Measurements from ENCODE around the gene LIX1L. TPM values are rescaled to one million over a fixed set of nuclear protein-coding genes. Genes with fewer than 3 reads are reported as not detected.

LIX1L gene
- total RNA-seq, 1 experiment from 2014 or later, result 12.4 TPM

GRCh38 chr1:145963265-145964019, 5.6 kb upstream of the LIX1L start:
- H3K27me3 ChIP-seq (ENCODE audit: insufficient read depth, low read length), result no peaks in the 10 kb centered on the region
- TF ChIP-seq EZH2 (IDR thresholded peaks at IDR 0.05), result no peak
- TF ChIP-seq CEBPB (IDR thresholded peaks at IDR 0.05; ENCODE audit: low read depth), result no peak
- TF ChIP-seq MAX (IDR thresholded peaks at IDR 0.05), result no peak
- TF ChIP-seq JUND (IDR thresholded peaks at IDR 0.05), result 0 out of 2 replicates have a peak, but pooled peaks have one; percentile 4
- TF ChIP-seq ZFX (IDR thresholded peaks at IDR 0.05), result no peak
- no peak for TF ChIP-seq ELF1 (IDR thresholded peaks at IDR 0.05; ENCODE audit: borderline replicate concordance, low read depth)
- no peak for TF ChIP-seq ATF3 (IDR thresholded peaks at IDR 0.05)
- TF ChIP-seq CBX3 (IDR thresholded peaks at IDR 0.05; ENCODE audit: low read depth), result no peak
- no peak for TF ChIP-seq TCF7L2 (IDR thresholded peaks at IDR 0.05; ENCODE audit: borderline replicate concordance, extremely low read depth, insufficient read depth, insufficient read length)
- ChIA-PET RAD21 (ENCODE audit: low non-redundant PET in 1 of 2, low total read pairs in 2 of 2, uncharacterized antibody in 2 of 2, unreplicated experiment in 2 of 2) (no interaction called here), CTCF (interaction anchor here (1.3 to 2.4 kb wide), 5 partner anchors 16 to 104 kb away, joined by 7 to 11 read pairs (median 9); partner anchors contain the start of genes PIAS3 and RBM8A), POLR2A (interaction anchor here (1.2 to 2.1 kb wide), 10 partner anchors 9 to 104 kb away, joined by 3 to 22 read pairs (median 5); partner anchors contain the start of gene RBM8A)
- H3K9me2 ChIP-seq (ENCODE audit: insufficient read depth), result no peaks in the 10 kb centered on the region
- H3K9me3 ChIP-seq (ENCODE audit: control insufficient read depth in 1 of 2, insufficient read depth in 1 of 2, low read depth in 1 of 2, low read length in 2 of 2), result no peaks in the 10 kb centered on the region; a peak in 1 of 4 replicates
- no peaks in the 10 kb centered on the region for H3K36me3 ChIP-seq (ENCODE audit: control insufficient read depth in 1 of 2, insufficient read depth in 2 of 2, low read length in 2 of 2)
- peak overlapping the region; percentile 80 for H3K4me2 ChIP-seq (ENCODE audit: low read length)
- peak overlapping the region; percentile 1 for H2AFZ ChIP-seq (ENCODE audit: low read depth, low read length, poor library complexity, severe bottlenecking)
- H3K4me3 ChIP-seq (replicated peaks in 1 of 2; ENCODE audit: low read depth in 1 of 2, low read length in 2 of 2), result peak overlapping the region; percentile 70 to 73
- H4K20me1 ChIP-seq (ENCODE audit: insufficient read depth), result no peaks in the 10 kb centered on the region
- H3K9ac ChIP-seq (ENCODE audit: low read length), result peak overlapping the region; percentile 67
- no TSS peak for BruUV-seq (replicated peaks)
- peak overlapping the region; percentile 37 for H3K27ac ChIP-seq (ENCODE audit: low read depth, low read length)
- ATAC-seq (no peak), DNase-seq (ENCODE audit: low read depth, low spot score) (no peak)
- H3K4me1 ChIP-seq (ENCODE audit: control insufficient read depth in 1 of 2, insufficient read depth in 2 of 2, low read length in 2 of 2), result peaks cover 19 to 29% of the 10 kb centered on the region in 2 experiments
- H3K79me2 ChIP-seq (ENCODE audit: insufficient read depth, low read length), result no peaks in the 10 kb centered on the region
- intact Hi-C loops (cut with micrococcal nuclease), result loop anchor here (5.0 kb wide), 1 partner anchor 46 kb away; the partner anchor contains the start of gene PEX11B

Data from HCT116 (cell line).